Activated CD4-positive, alpha-beta T cell treated with anti-CD3 and anti-CD28 coated beads, Interleukin-2, amount 10 ng/mL, durations not matched to agents 7 days and 5 days (primary cell): ENCODE data around the gene STAG1. TPM values are rescaled to one million over a fixed set of nuclear protein-coding genes. Genes with fewer than 3 reads are reported as not detected.
"Not testable (repeated sequence)": the region's sequence is repeated elsewhere in the genome, so short reads cannot be mapped to it uniquely, and the experiment has no call there.

ENCODE experiments used
- CTCF ChIA-PET: fragments of 350-600 bp; sonication (Branson Sonifier 250); formaldehyde crosslinking; loops from one replicate; lab custom pipeline; 2021; ENCODE audit warnings: antibody characterized with exemption; lab: Charles Lee
- POLR2A ChIA-PET: fragments of 350-600 bp; sonication (Branson Sonifier 250); formaldehyde crosslinking; loops from one replicate; lab custom pipeline; 2021; ENCODE audit warnings: antibody characterized with exemption; lab: Charles Lee
- DNase-seq: peaks from one replicate; pipeline ENCODE4 v3.0.0-alpha.2; 2020
- H3K27ac Mint-ChIP-seq: one replicate; pipeline ENCODE4 v1.8.0; 2021; ENCODE audit warnings: mild to moderate bottlenecking, moderate library complexity, mixed read lengths
- H3K27me3 Mint-ChIP-seq: one replicate; pipeline ENCODE4 v1.8.0; 2021; ENCODE audit warnings: mixed read lengths
- H3K36me3 Mint-ChIP-seq: one replicate; pipeline ENCODE4 v1.8.0; 2021; ENCODE audit warnings: low read depth, mixed read lengths
- H3K4me1 Mint-ChIP-seq: one replicate; pipeline ENCODE4 v1.8.0; 2021; ENCODE audit warnings: mixed read lengths
- H3K4me3 Mint-ChIP-seq: one replicate; pipeline ENCODE4 v1.8.0; 2021; ENCODE audit warnings: mild to moderate bottlenecking, moderate library complexity, mixed read lengths
- H3K9me3 Mint-ChIP-seq: one replicate; pipeline ENCODE4 v1.8.0; 2021; ENCODE audit warnings: mixed read lengths
- total RNA-seq, 2 experiments: library from RNA; stranded (reverse); gene quantifications; one replicate each; pipeline ENCODE4 v1.2.3, GENCODE V29; 2021

STAG1 gene
- total RNA-seq, 2 experiments from 2014 or later, result 40.9 to 45.7 TPM

- ChIA-PET CTCF (interaction anchor here (3.7 kb wide), 1 partner anchor 260 kb away, joined by 52 read pairs; no protein-coding TSS in a partner anchor), POLR2A (no interaction called here)
- H3K4me1 Mint-ChIP-seq, result peaks cover 24% of the 10 kb centered on the region
- H3K9me3 Mint-ChIP-seq, result no peaks in the 10 kb centered on the region
- no peaks in the 10 kb centered on the region for H3K27me3 Mint-ChIP-seq
- peaks cover 4% of the 10 kb centered on the region for H3K36me3 Mint-ChIP-seq
- no peak for DNase-seq
- H3K27ac Mint-ChIP-seq, result no peak overlapping the region
- H3K4me3 Mint-ChIP-seq, result no peak overlapping the region
These were observed 3.0 kb upstream of the STAG1 start for GRCh38 chr3:136755192-136755591.

GRCh38 chr3:136753326-136753939, 1.3 kb upstream of the STAG1 start:
- no peaks in the 10 kb centered on the region for H3K9me3 Mint-ChIP-seq
- DNase-seq, result no peak
- ChIA-PET CTCF (interaction anchor here (1.0 to 3.7 kb wide), 23 partner anchors 16 to 676 kb away, joined by 3 to 52 read pairs (median 5); partner anchors contain the start of genes MSL2 and PCCB), POLR2A (interaction anchor here (0.6 to 1.5 kb wide), 3 partner anchors 109 to 559 kb away, joined by 4 to 8 read pairs (median 7); partner anchors contain the start of genes MSL2 and NCK1)
- H3K27ac Mint-ChIP-seq, result peak overlapping the region; percentile 99
- H3K27me3 Mint-ChIP-seq, result no peaks in the 10 kb centered on the region
- H3K4me1 Mint-ChIP-seq, result peaks cover 39% of the 10 kb centered on the region
- H3K36me3 Mint-ChIP-seq, result peaks cover 4% of the 10 kb centered on the region
- H3K4me3 Mint-ChIP-seq, result peak overlapping the region; percentile 91

- peak; percentile 98 for DNase-seq
- peak overlapping the region; percentile 91 for H3K4me3 Mint-ChIP-seq
- H3K27me3 Mint-ChIP-seq, result no peaks in the 10 kb centered on the region
- H3K27ac Mint-ChIP-seq, result peak overlapping the region; percentile 99
- no peaks in the 10 kb centered on the region for H3K9me3 Mint-ChIP-seq
- CTCF ChIA-PET, result interaction anchor here (0.5 to 3.7 kb wide), 94 partner anchors 7 to 684 kb away, joined by 3 to 52 read pairs (median 4); partner anchors contain the start of genes MSL2, NCK1 and PCCB
- POLR2A ChIA-PET, result interaction anchor here (0.6 to 1.5 kb wide), 9 partner anchors 109 to 1330 kb away, joined by 3 to 8 read pairs (median 7); partner anchors contain the start of genes MSL2 and NCK1
- H3K4me1 Mint-ChIP-seq, result peaks cover 37% of the 10 kb centered on the region
- H3K36me3 Mint-ChIP-seq, result peaks cover 4% of the 10 kb centered on the region
These were observed 496 bp upstream of the STAG1 start for GRCh38 chr3:136752422-136753325.

GRCh38 chr3:136751316-136752171, 634 bp downstream of the STAG1 start:
- Mint-ChIP-seq H3K27me3 (no peaks in the 10 kb centered on the region), H3K27ac (peak overlapping the region; percentile 99), H3K4me3 (peak overlapping the region; percentile 91), H3K36me3 (peaks cover 4% of the 10 kb centered on the region), H3K9me3 (no peaks in the 10 kb centered on the region), H3K4me1 (peaks cover 41% of the 10 kb centered on the region)
- ChIA-PET POLR2A (interaction anchor here (1.4 kb wide), 1 partner anchor 262 kb away, joined by 7 read pairs; no protein-coding TSS in a partner anchor), CTCF (interaction anchor here (0.6 to 3.7 kb wide), 54 partner anchors 8 to 680 kb away, joined by 3 to 52 read pairs (median 4); partner anchors contain the start of genes MSL2, NCK1 and PCCB)
- DNase-seq, result peak; percentile 68

- Mint-ChIP-seq H3K4me1 (peaks cover 47% of the 10 kb centered on the region), H3K9me3 (no peaks in the 10 kb centered on the region), H3K36me3 (peaks cover 4% of the 10 kb centered on the region), H3K27ac (peak overlapping the region; percentile 93), H3K27me3 (no peaks in the 10 kb centered on the region), H3K4me3 (peak overlapping the region; percentile 78)
- POLR2A ChIA-PET, result no interaction called here
- no peak for DNase-seq
- CTCF ChIA-PET, result no interaction called here
These were observed 1.3 kb downstream of the STAG1 start for GRCh38 chr3:136750897-136751315.

GRCh38 chr3:136750209-136750896, 1.8 kb downstream of the STAG1 start:
- H3K4me1 Mint-ChIP-seq, result peaks cover 53% of the 10 kb centered on the region
- DNase-seq, result peak; percentile 29
- H3K27ac Mint-ChIP-seq, result peak overlapping the region; percentile 93
- ChIA-PET CTCF (interaction anchor here (1.1 to 1.7 kb wide), 3 partner anchors 134 to 444 kb away, joined by 3 to 6 read pairs (median 5); no protein-coding TSS in a partner anchor), POLR2A (interaction anchor here (1.2 to 1.6 kb wide), 2 partner anchors 111 to 554 kb away, joined by 3 read pairs; partner anchors contain the start of gene NCK1)
- H3K9me3 Mint-ChIP-seq, result no peaks in the 10 kb centered on the region
- H3K4me3 Mint-ChIP-seq, result peak overlapping the region; percentile 78
- no peaks in the 10 kb centered on the region for H3K27me3 Mint-ChIP-seq
- H3K36me3 Mint-ChIP-seq, result peaks cover 4% of the 10 kb centered on the region

- Mint-ChIP-seq H3K4me1 (peaks cover 52% of the 10 kb centered on the region), H3K4me3 (peak overlapping the region; percentile 78), H3K27ac (peak overlapping the region; percentile 93)
- CTCF ChIA-PET, result interaction anchor here (1.1 to 1.7 kb wide), 3 partner anchors 134 to 444 kb away, joined by 3 to 6 read pairs (median 5); no protein-coding TSS in a partner anchor
- DNase-seq, H3K9me3 Mint-ChIP-seq, H3K27me3 Mint-ChIP-seq, H3K36me3 Mint-ChIP-seq: not testable (repeated sequence)
- POLR2A ChIA-PET, result interaction anchor here (1.2 to 1.6 kb wide), 2 partner anchors 112 to 553 kb away, joined by 3 read pairs; partner anchors contain the start of gene NCK1
These were observed 2.6 kb downstream of the STAG1 start for GRCh38 chr3:136749602-136750001.

- ChIA-PET POLR2A (interaction anchor here (1.2 to 1.6 kb wide), 2 partner anchors 113 to 553 kb away, joined by 3 read pairs; partner anchors contain the start of gene NCK1), CTCF (interaction anchor here (1.1 to 1.7 kb wide), 2 partner anchors 135 to 265 kb away, joined by 3 to 6 read pairs; no protein-coding TSS in a partner anchor)
- H3K27me3 Mint-ChIP-seq, result no peaks in the 10 kb centered on the region
- H3K4me1 Mint-ChIP-seq, result peaks cover 48% of the 10 kb centered on the region
- peak overlapping the region; percentile 93 for H3K27ac Mint-ChIP-seq
- peak overlapping the region; percentile 78 for H3K4me3 Mint-ChIP-seq
- no peak for DNase-seq
- H3K9me3 Mint-ChIP-seq, result peaks cover 4% of the 10 kb centered on the region
- H3K36me3 Mint-ChIP-seq, result peaks cover 6% of the 10 kb centered on the region
These were observed 3.1 kb downstream of the STAG1 start for GRCh38 chr3:136749091-136749490.

GRCh38 chr3:136745916-136746315, 6.3 kb downstream of the STAG1 start:
- peaks cover 8% of the 10 kb centered on the region for H3K9me3 Mint-ChIP-seq
- ChIA-PET CTCF (interaction anchor here (0.6 to 2.3 kb wide), 2 partner anchors 268 to 281 kb away, joined by 3 to 8 read pairs; no protein-coding TSS in a partner anchor), POLR2A (no interaction called here)
- no peak overlapping the region for H3K27ac Mint-ChIP-seq
- H3K4me1 Mint-ChIP-seq, result peaks cover 47% of the 10 kb centered on the region
- H3K4me3 Mint-ChIP-seq, result no peak overlapping the region
- DNase-seq, result no peak
- peaks cover 18% of the 10 kb centered on the region for H3K36me3 Mint-ChIP-seq
- no peaks in the 10 kb centered on the region for H3K27me3 Mint-ChIP-seq

- H3K27ac Mint-ChIP-seq, result no peak overlapping the region
- ChIA-PET POLR2A (no interaction called here), CTCF (interaction anchor here (0.6 to 4.7 kb wide), 2 partner anchors 11 to 239 kb away, joined by 3 to 29 read pairs; partner anchors contain the start of gene STAG1)
These were observed 11.1 kb downstream of the STAG1 start for GRCh38 chr3:136741063-136741462.

More at GRCh38 chr3:136741063-136741462, 11.1 kb downstream of the STAG1 start:
- Mint-ChIP-seq H3K9me3 (peaks cover 8% of the 10 kb centered on the region), H3K4me3 (no peak overlapping the region), H3K27me3 (no peaks in the 10 kb centered on the region), H3K36me3 (peaks cover 33% of the 10 kb centered on the region), H3K4me1 (peaks cover 30% of the 10 kb centered on the region)
- no peak for DNase-seq
